HG02840 (cell line): ENCODE measurements around the gene TFEB.

ENCODE experiments used
- ATAC-seq: cut with Tn5 transposase; IDR thresholded peaks from one replicate; pipeline ENCODE4 v1.9.1; 2021; ENCODE audit warnings: mild to moderate bottlenecking, moderate library complexity, moderate number of reproducible peaks; ENCODE audit not compliant: unreplicated experiment, low FRiP score

Gene TFEB

DNA sequence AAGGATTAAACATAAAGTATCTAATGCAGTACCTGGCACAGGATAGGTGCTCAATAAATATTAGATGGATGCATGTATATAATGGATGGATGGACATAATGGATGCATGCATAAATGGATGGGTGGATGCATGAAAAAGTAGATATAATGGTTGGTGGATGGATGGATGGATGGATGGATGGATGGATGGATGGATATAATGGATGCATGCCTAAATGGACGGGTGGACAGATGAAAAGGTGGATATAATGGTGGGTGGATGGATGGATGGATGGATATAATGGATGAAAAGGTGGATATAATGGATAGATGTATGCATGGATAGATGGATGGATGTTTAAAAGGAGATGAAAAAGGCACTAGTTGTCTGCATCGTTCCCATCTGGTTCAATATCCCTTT is 26.0 kb downstream of the TFEB start:
- no peak for ATAC-seq

DNA sequence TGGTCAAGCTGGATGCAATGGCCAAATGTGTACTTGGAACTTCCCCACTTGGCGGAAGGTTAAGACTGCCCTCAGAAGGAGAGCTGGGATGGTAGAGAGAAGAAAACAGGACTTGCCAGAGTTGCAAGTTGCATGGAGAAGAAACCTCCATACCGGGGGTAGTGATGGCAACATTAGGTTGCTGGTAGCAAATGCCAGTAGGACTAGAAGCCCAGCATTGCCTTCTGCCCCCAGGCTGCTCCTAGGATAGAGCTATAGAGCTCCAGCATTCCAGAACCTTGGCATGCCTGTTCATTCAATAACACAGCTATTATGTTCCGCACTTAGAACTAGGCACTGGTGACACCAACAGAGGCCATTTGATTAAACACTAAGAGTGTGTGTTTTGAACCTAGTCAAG is 26.6 kb downstream of the TFEB start:
- no peak for ATAC-seq

DNA sequence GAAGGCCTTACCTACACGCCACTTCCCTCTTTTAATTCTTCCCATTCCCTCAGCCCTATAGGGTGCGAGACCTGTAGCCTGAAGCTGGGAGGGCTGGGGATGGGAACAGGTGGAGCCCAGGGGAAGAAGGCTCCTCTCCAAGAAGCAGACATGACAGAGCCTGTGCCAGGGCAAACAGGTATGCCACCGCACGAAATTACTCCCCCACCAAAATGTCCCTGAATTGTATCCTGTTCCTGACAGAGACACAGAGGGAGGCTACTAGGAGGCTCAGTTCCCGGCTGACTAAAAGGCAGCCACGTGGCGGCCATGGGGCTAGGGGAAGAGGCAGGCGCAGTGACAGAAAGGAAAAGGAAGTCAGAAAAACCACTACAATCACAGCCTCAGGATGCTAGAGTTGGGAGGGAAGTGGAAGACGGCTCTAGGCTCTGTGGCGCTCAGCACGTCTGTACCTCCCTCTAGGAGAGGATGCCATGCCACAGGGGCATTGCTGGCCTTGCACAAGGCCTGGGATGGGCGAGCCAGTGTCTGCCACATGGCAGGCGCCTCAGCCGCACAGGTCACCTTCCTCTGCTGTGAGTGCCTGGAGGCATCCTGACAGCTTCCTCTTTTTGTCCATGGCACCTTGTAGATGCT is 27.7 kb downstream of the TFEB start:
- no peak for ATAC-seq

DNA sequence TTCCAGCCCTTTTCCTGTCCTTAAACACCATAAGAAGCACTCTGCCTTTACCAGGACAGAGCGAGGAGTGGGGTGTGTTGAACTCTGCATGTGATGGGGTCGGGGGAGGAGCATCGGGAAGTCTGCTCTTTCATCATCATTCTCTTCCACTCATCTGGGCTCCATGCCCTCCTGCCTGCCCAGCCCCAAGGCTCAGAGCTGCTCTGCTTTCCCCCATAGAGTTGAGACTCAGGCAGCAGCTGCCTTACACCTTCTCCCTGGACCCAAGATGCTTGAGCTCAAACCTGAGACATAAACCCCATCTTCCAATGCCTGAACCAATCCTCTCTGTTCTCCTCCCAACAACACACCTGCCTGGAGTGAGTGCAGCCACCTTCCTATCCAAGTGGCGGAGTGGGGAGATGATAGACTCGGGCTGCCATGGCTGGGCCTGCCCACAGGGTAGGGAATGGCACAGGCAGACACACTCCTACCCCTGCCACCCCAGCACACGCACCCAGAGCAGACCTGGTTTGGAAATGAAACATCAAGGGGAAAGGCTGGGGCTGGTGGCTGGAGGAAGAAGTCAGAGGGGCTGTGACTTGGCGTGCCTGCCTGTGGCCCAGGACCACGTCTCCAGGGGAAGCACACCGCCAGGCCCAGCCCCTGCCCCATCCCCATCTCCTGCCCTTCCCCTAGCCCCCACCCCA is 28.4 kb downstream of the TFEB start:
- no peak for ATAC-seq

DNA sequence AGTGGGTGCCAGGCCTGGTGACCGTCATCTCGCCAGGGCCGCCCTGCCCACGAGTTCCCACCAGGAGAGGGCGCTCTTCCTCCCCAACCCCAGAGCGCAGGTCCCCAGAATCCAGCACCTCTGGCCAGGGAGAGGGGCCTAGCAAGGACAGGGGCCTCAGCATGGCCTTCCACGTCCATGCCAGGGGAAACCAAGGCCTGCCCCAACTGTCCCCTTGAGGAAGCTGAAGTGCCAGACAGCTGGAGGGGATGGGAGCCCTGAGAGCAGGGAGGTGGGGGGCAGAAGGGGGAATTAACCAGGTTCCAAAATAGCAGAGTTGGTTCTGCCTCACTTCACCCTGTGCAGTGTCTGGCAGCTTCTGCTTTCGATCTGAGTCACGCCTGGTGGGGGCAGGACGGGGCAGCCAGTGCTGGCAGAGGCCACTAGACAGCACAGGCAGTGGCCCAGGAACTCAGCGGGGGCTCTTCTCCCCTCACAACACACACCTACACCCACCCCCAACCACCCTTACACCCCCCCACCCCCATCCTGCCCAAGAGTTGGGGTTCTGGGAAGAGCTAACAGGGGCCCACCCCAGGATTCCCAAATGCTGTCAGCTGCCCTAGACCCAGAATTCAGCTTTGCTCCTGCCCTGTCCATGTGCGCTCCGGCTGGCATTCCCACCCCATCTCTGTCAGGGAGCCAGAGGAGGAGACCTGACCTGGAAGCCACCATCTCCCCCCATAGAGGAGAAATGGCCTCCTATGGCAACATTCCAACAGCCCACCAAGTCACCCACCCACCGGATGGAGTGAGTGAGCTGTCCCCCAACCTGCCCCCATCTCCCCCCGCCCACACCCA is 29.2 kb downstream of the TFEB start:
- ATAC-seq: peak; percentile 44

DNA sequence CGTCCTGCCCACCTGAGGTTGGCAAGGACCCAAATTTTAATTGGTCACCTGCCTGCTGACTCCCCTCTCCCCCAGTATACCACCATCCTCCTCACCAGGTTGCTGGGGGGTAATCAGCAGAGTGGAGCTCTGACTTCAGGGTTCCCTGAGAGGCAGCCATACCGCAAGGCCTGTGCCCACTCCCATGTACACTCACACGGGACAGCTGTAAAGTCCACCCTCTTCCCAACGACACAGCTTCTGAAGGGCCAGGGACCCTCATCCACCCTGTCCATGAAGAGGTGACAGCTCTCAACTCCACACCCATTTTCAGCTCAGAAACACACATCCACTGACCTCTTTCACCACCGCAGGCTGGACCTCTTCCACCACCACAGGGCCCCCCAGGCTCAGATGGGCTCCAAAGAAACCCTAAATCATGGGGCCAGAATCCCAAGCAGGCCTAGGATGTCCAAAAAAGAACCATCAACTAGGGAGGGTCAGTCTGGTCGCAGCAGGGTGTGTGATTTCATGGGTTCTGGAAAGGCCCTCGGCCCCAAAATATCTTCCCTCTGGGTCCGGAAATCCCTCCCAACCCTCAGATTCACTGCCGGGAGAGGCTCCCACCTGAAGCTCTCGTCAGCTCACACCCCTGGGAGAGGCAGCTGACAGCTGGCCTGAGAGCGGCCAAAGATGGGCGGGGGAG is 30.0 kb downstream of the TFEB start:
- ATAC-seq: no peak

DNA sequence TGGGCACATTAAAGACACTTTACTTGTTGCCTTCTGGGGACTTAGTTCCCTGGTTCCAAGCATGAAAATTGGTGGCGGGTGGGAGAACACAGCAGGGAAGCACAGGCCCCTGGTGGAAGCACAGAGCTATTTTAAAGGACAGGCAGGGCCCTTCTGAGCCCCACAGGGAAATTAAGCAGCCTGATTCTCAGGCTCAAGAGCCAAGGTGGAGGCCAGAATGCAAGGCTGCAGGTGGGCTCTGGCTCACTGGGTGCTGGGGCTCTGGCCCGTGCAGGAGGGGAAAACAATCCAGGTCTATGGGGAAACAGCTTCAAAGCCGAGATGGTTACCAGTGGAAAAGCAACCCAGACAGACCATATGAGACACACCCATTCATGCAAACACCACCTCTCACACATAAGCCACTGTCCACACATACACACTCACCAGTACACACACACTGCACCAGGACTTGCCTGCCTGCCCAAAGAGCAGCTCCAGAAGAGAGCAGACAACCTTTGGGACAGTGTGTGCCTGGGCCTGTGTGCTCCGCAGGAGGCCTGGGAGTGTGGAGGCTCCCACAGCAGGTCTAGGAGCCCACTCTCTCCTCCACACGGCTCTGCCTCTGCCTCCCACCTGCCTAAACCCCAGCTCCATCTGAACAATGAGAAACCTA is 30.6 kb downstream of the TFEB start:
- no peak for ATAC-seq

DNA sequence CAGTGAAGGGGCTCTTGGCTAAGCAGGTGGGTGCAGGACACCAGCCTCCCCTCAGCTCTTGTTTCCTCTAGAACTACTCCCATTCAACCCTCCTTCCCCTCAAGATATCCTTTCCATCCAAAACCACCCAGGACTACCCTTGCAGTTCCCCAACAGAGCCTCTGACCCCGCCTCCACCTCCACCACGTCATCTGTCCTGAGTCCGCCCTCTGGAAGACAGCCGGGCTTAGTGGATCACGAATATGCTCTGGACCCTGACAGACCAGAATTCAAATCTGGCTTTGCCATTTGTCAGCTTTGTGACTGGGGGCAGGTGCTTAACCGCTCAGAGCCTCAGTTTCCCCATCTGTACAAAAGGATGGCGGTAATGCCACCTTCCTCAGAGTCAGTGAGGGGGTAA is 31.4 kb downstream of the TFEB start:
- ATAC-seq: no peak

DNA sequence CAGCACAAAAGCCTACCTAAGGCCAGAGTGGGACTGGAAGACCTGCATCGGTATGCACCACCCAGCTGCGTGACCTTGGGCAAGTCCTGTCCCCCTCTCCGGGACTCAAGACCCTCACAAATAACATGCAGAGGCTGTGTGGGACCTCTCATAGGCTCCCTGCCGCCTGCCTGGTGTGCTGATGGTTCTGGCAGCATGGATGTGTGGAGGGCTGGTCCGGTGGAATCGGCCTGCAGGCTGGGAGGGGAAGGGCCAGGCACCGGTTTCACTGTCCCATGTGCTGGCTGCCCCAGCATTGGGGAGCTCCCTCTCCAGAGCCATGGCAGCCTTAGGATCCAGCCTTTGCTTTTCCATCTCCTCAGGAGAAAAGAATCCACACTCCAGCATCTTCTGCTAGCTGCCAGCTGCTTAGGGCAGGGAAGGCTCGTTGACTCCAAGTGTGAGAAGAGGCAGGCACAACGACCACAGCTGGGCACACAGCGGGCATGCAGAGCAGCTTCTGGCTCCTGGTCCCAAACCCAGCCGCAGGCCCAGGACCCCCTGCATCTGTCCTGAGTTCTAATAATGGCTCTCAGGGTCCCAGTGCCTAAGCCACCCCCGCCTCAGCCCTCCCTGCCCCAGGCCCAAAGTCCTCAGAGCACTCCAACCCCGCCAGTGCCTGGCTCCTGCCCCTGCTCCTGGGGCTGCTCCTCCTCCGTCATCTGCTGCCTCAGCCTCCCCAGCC is 32.5 kb downstream of the TFEB start:
- no peak for ATAC-seq

DNA sequence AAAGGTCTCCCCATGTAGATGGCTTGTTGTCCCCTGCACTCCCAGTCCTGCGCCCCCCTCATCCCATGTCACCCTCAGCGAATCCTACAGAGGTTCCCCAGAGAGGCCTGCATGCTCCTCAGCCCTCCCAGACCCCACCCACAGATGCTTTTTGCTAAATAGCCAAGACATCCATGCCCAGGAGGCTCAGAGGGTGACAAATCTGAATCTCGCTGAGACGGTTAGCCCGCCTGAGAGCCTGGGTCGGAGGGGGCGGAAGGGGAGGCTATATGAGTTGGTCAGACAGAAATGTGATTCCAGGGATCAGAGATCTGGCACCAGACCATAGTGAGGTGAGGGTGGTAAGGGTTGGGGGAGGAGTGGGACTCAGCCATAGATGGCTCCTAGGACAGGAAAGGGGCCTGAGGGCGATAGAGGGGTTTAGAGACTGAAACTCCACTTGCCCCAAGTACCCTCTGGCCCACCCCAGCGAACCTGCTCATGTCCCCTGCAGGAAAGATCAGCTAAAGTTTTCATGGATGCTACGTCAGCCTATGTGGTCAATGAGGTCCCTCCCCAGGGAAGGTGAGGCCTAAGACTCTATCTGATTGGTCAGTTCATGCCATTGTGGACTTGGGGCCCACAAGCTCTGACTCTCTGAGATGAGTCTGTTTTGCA is 33.2 kb downstream of the TFEB start:
- no peak for ATAC-seq

DNA sequence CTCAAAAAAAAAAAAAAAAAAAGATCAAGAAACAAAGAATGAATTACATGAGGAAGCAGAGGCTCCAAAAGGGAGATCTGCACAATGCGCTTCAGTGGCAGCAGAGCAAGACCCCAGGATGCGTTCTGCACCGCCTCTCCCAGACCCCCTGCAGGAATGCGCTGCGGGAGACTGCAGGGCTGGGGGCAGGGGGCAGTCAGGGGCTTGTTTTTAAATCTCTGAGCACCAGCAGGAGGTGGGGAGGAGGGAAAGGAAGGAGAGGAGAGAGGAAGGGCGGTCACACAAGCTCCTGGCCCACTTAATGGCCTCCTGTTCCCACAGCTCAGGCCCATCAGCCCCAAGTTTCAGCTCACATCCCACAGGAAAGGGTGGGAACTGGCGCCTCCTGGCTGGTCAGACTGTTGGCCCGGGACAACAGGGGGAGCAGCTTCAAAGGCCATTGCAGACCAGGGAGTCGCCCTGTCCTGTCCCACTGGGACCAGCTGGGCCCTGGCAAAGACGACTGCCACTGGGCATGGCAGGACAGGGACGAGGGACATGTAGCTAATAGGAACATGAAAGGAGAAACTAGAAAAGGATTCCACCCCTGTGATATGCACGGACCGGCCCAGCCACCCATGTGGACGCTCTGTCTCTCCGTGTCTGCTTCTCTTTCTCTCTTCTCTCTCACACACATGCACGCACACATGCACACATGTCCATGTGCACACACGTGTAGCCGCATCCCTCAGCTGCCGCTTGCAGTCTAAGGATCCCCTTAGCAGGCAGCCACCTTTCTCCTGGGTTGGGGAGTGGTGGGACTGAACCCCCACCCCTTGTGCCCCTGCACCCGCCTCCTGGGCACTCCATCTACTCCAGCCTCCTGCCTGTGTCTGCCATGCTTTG is 34.7 kb downstream of the TFEB start:
- ATAC-seq: no peak

DNA sequence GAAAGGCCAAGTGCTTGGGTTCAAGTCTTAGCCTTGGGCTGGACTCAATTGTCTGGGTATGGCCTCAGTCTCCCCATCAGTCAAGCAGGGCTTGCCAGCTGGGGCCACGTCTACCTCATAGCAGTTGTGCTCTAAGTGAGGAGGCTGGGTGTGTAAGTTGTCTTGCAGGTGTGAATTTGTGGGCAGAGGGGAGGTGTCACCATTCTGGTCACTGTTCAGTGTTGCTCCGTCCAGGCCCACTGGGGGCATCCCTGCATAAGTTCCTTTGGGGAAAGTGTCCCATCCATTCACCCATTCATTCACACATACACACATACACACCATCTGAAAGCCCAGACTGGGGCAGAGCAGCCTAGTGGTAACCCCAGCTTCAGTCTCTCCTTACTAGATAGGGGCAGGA is 36.3 kb downstream of the TFEB start:
- no peak for ATAC-seq

DNA sequence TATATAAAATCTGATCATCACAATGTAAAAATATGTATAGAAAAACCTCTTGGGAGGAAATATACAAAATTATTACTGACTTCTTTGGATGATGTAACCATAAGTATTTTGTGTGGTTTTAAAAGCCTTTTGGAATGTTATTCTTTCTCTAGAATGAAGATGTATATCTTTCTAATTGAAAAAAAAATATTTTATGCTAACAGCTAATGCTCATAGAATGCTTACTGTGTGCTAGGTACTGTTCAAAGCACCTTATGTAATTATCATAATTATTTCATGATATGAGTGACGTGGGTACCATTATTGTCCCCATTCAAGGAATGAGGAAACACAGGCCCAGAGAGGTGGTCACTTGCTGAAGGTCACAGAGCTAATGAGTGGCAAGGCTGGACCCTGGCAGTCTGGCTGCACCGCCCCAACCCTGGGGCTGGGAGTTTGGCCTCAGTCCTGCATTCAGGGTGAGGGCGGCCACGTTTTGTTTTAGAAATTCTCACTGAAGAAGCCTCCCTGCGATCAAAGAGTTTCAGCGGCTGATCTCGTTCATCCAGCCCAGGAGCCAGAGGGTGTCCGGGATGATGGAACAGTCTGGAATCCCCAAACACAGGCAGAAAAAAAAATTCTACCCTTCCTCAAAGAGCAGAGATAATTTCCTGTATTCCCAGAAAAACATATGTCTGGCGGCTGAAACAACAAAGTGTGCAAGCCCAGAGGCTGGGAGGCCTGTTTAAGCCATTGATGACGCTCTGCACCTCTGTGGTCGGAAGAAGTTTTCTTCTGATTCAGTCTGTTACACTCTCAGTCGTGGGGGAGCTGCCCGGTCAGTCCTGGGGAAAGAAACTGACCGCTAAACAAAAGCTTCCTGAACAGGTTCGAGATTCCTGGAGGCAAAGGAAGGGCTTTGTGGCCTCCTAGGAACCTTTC is 37.3 kb downstream of the TFEB start:
- ATAC-seq: no peak

DNA sequence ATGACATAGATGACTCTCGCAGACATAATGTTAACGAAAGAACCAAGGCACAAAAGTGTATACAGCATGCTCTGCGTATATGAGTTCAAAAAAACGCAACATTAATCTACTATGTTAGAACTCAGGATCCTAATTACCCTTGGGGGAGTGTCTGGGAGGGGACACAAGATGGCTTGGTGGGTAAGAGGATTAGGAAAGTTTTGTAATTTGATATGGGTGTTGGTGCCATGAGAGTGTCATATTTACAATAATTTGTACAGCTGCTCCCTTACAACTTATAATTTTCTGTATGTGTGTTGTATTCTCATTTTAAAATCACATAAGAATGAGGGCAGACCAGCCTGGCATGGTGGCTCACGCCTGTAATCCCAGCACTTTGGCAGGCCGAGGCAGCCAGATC is 38.6 kb downstream of the TFEB start:
- no peak for ATAC-seq

DNA sequence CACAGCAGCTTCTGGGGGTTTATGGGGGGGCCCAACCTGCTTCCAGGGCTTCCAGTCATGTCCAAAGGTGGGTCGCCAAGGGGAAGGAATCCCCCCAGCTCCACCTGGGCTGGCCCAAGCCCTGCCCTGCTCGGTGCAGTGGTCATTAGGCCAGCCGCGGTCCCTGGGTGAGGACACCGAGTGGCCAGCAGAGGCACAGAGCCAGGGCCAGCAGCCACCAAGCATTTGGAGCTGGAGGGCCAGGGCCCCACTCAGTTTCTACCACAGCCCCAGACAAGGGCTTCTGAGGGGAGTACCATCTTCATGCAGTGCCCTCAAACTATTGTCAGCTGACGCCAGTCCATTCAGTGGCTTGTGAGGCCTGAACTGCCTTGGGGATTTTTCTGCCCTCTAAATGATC is 39.6 kb downstream of the TFEB start:
- no peak for ATAC-seq

DNA sequence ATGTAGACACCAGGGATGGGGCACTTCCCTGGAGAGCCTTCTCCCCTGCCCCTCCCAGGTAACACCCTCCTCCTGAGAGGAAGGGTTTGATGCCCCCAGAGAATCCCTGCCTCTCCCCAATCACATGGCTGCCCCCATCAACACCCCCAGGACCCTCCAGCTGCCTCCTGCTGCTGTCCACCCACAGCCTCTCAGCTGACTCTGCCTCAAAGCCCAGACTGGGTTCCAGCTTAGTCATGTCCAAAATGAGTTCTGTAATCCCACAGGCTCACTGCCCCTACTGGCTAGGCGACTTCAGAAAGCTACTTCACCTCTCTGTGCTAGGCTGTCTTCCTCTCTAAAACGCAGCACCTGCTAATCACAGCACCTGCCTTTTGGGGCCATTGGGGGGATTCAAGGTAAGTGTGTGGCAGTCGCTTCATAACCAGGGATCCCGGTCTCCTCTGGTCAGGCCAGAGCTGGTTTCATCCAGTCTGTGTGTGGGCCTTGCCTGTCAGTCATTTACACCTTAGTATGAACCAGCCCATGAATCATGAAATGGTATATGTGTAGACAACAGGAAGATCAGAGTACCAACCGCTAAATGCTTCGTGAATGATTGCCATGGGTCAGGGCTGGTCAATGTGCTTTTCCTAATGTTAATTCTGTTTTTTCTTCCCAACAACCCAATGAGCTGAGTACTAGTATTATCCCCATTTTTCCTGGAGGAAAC is 40.4 kb downstream of the TFEB start:
- no peak for ATAC-seq
